Kidney (tissue), 14 donors: ENCODE measurements around the gene TENM4. TPM values are rescaled to one million over a fixed set of nuclear protein-coding genes. Genes with fewer than 3 reads are reported as not detected.

Source experiments
- DNase-seq, 5 donors: peaks; one replicate each; pipeline ENCODE4 v3.0.0-alpha.2; 2013 to 2020
- FAIRE-seq: peaks from 2 replicates; lab custom pipeline; 2012; peaks lifted over from hg19 to GRCh38; lab: Jason Lieb, UNC
- H3K27ac ChIP-seq, 2 donors: one replicate each; pipeline ENCODE4 v1.7.0; 2013; ENCODE audit warnings: low read depth in 2 of 2, low read length in 2 of 2, inconsistent platforms in 1 of 2
- H3K27me3 ChIP-seq: one replicate; pipeline ENCODE4 v1.7.1; 2013; ENCODE audit warnings: low read length, inconsistent platforms; ENCODE audit not compliant: control insufficient read depth, insufficient read depth
- H3K36me3 ChIP-seq, 3 donors: one replicate each; pipeline versions ENCODE4 v1.7.0 to v1.7.1; 2013; ENCODE audit warnings: low read length in 3 of 3, control low read depth in 1 of 3, inconsistent platforms in 1 of 3; ENCODE audit not compliant: insufficient read depth in 3 of 3, control insufficient read depth in 2 of 3
- H3K4me1 ChIP-seq, 3 donors: one replicate each; pipeline versions ENCODE4 v1.7.0 to v1.7.1; 2013; ENCODE audit warnings: low read length in 3 of 3, inconsistent platforms in 1 of 3, low read depth in 1 of 3; ENCODE audit not compliant: control insufficient read depth in 2 of 3, insufficient read depth in 2 of 3
- H3K4me3 ChIP-seq, 3 donors: one replicate each; pipeline versions ENCODE4 v1.7.0 to v1.8.1; 2013; ENCODE audit warnings: low read length in 3 of 3, control low read depth in 1 of 3, inconsistent platforms in 1 of 3
- H3K9ac ChIP-seq, 3 donors: one replicate each; pipeline versions ENCODE4 v1.7.0 to v1.7.1; 2013; ENCODE audit warnings: low read length in 3 of 3, control low read depth in 1 of 3, inconsistent platforms in 1 of 3
- H3K9me3 ChIP-seq, 3 donors: one replicate each; pipeline versions ENCODE4 v1.7.0 to v1.7.1; 2013; ENCODE audit warnings: low read length in 3 of 3, control low read depth in 1 of 3, inconsistent platforms in 1 of 3; ENCODE audit not compliant: control insufficient read depth in 2 of 3, insufficient read depth in 1 of 3
- CTCF ChIP-seq: IDR thresholded peaks from 3 replicates; pipeline ENCODE4 v1.5.1; 2012; ENCODE audit warnings: mild to moderate bottlenecking, moderate library complexity, borderline replicate concordance; ENCODE audit not compliant: insufficient read depth; ENCODE audit errors: extremely low read depth
- intact Hi-C: fragments of 100-400 bp; cut with DNase I; formaldehyde crosslinking; loops from one replicate; pipeline ENCODE4 v1.11.1; 2022
- polyA plus RNA-seq: library from polyadenylated mRNA; stranded (reverse); fragments of 350-450 nt; fragmentation: Illumina TruSeq; extraction: RNeasy Lipid Tissue Mini Kit (QIAGEN cat#74804); gene quantifications from one replicate; pipeline ENCODE4 v1.2.3, GENCODE V29; 2014; ENCODE audit warnings: low read depth, low replicate concordance; ENCODE audit not compliant: insufficient read depth
- total RNA-seq: library from RNA; stranded (reverse); fragmentation: NEBNext Ultra II Directional; extraction: Animal tissue kit (Norgen Biotek cat#: 25700); gene quantifications from one replicate; pipeline ENCODE4 v1.2.1, GENCODE V29; 2021
- donor health status: control.
- donor health status: control.
- donor health status: control.
- donor health status: control.
- donor health status: control.
- donor health status: DM: yes; HTN: yes; CAD: no.
- donor health status: Normal renal cell carcinoma (clear cell type).

Gene TENM4
- total and polyA plus RNA-seq, 2 donors from 2014 or later = 0.34 to 31.0 TPM

- Histone ChIP-seq H3K4me1 (no peaks in the 10 kb centered on the region), H3K27me3 (no peaks in the 10 kb centered on the region), H3K4me3 (no peak overlapping the region), H3K9me3 (no peaks in the 10 kb centered on the region), H3K36me3 (no peaks in the 10 kb centered on the region), H3K9ac (no peak overlapping the region), H3K27ac (no peak overlapping the region)
- DNase-seq = no peak
- no peak for TF ChIP-seq CTCF
- intact Hi-C loops = no loop called here
- FAIRE-seq = no peak
These were observed 659.9 kb downstream of the TENM4 start for GRCh38 chr11:78780889-78781288.

- no peaks in the 10 kb centered on the region for H3K27me3 ChIP-seq
- no peaks in the 10 kb centered on the region for H3K4me1 ChIP-seq
- H3K9me3 ChIP-seq = no peaks in the 10 kb centered on the region
- no peak overlapping the region for H3K9ac ChIP-seq
- intact Hi-C loops = no loop called here
- no peak for TF ChIP-seq CTCF
- DNase-seq (no peak), FAIRE-seq (no peak)
- no peak overlapping the region for H3K27ac ChIP-seq
- no peak overlapping the region for H3K4me3 ChIP-seq
- no peaks in the 10 kb centered on the region for H3K36me3 ChIP-seq
These were observed 667.3 kb downstream of the TENM4 start for GRCh38 chr11:78773492-78773891.

- TF ChIP-seq CTCF = no peak
- Histone ChIP-seq H3K27ac (no peak overlapping the region), H3K4me3 (no peak overlapping the region), H3K9me3 (no peaks in the 10 kb centered on the region), H3K36me3 (no peaks in the 10 kb centered on the region), H3K27me3 (no peaks in the 10 kb centered on the region), H3K9ac (no peak overlapping the region), H3K4me1 (no peaks in the 10 kb centered on the region)
- no peak for FAIRE-seq
- intact Hi-C loops = no loop called here
- no peak for DNase-seq
These were observed 667.8 kb downstream of the TENM4 start for GRCh38 chr11:78773077-78773476.

GRCh38 chr11:78772186-78772585 is 668.6 kb downstream of the TENM4 start:
- Histone ChIP-seq H3K36me3 (no peaks in the 10 kb centered on the region), H3K4me1 (no peaks in the 10 kb centered on the region), H3K9me3 (no peaks in the 10 kb centered on the region), H3K4me3 (no peak overlapping the region), H3K27ac (no peak overlapping the region), H3K27me3 (no peaks in the 10 kb centered on the region), H3K9ac (no peak overlapping the region)
- DNase-seq (no peak), FAIRE-seq (no peak)
- no peak for TF ChIP-seq CTCF
- intact Hi-C loops = no loop called here
